Stimulated activated naive B cell treated with anti-CD40 and anti-IgM and Interleukin-4, amounts not matched to agents 10 μg/mL and 1 μg/mL and 100 μg/mL, for 72 hours (primary cell): ENCODE measurements around the gene GYS2.

Source experiments
- ATAC-seq, 2 donors: fragments of 150-1000 bp; cut with Tn5 transposase; replicated peaks; 2 replicates each; pipeline ENCODE4 v1.10.0; 2021; ENCODE audit warnings: moderate library complexity in 1 of 2
- DNase-seq: peaks from one replicate; pipeline ENCODE4 v3.0.0; 2021
- H3K27ac Mint-ChIP-seq: one replicate; pipeline ENCODE4 v1.8.0; 2022; ENCODE audit warnings: mild to moderate bottlenecking, mixed read lengths
- H3K27me3 Mint-ChIP-seq, 2 donors: one replicate each; pipeline ENCODE4 v1.8.0; 2022; ENCODE audit warnings: mixed read lengths in 2 of 2
- H3K36me3 Mint-ChIP-seq, 2 donors: one replicate each; pipeline ENCODE4 v1.8.0; 2022; ENCODE audit warnings: mixed read lengths in 2 of 2, mild to moderate bottlenecking in 1 of 2
- H3K4me1 Mint-ChIP-seq, 2 donors: one replicate each; pipeline ENCODE4 v1.8.0; 2022; ENCODE audit warnings: mixed read lengths in 2 of 2, mild to moderate bottlenecking in 1 of 2
- H3K4me3 Mint-ChIP-seq, 2 donors: one replicate each; pipeline ENCODE4 v1.8.0; 2022; ENCODE audit warnings: mild to moderate bottlenecking in 2 of 2, mixed read lengths in 2 of 2, moderate library complexity in 1 of 2
- H3K9me3 Mint-ChIP-seq, 2 donors: one replicate each; pipeline ENCODE4 v1.8.0; 2022; ENCODE audit warnings: mixed read lengths in 2 of 2, mild to moderate bottlenecking in 1 of 2

GYS2 gene

DNA sequence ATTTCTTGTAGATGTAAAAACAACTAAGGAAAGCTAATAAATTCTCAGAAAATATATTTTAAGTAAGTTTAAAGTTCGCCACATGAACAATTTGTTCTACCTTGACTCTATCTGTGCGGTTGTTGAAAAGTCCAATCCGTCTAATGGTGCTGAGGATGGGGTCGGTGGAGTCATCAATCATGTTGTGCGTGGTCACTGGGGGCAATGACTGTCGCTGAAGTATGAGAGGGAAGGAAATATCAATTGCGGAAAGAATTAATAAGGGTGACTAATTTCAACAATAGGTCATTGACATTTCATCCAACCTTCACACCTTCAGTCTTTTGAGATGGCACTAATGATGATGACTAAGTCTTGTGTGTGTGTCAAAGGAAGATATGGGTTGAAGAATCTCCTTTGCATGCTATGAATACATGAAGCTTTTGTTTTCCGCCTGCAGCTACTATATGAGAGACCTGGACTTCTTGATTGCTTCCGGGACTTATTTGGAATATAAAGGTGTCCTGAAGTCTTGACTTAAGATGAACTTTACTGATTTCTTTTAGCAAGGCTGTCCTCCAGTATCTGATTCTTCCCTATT lies 46.5 kb downstream of the GYS2 start:
- ATAC-seq: no peak

DNA sequence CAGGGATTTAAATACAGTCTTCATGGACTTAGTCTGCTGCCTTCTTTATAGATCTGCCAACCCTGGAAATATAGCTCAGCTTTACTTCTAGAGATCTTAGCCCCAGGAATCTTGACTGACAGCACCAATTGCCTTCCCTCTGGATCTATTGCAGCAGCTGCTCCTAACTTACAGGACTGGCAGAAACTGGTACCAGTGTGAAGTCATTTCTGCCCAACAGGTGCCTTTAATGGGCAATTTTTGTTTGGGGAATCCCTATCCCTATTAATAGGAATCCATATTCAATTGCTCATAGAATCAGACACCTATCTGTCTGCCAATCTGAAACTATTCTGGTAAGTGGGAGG lies 51.3 kb downstream of the GYS2 start:
- Mint-ChIP-seq H3K4me3 (no peak overlapping the region), H3K36me3 (no peaks in the 10 kb centered on the region), H3K9me3 (peaks cover 1 to 7% of the 10 kb centered on the region in 2 donors), H3K27ac (no peak overlapping the region), H3K27me3 (no peaks in the 10 kb centered on the region), H3K4me1 (no peaks in the 10 kb centered on the region)
- DNase-seq (no peak), ATAC-seq (no peak)

More for the DNA sequence above, 46.5 kb downstream of the GYS2 start:
- Mint-ChIP-seq H3K4me1 (no peaks in the 10 kb centered on the region), H3K4me3 (no peak overlapping the region), H3K27me3 (peaks cover 4 to 12% of the 10 kb centered on the region in 2 donors), H3K36me3 (no peaks in the 10 kb centered on the region), H3K9me3 (peaks cover 1 to 7% of the 10 kb centered on the region in 2 donors), H3K27ac (no peak overlapping the region)
- no peak for DNase-seq

- ATAC-seq: no peak
- H3K4me1 Mint-ChIP-seq: no peaks in the 10 kb centered on the region
- H3K36me3 Mint-ChIP-seq: no peaks in the 10 kb centered on the region
Observed at GRCh38 chr12:21552635-21553328, 51.9 kb downstream of the GYS2 start.

GRCh38 chr12:21551841-21552465 lies 52.7 kb downstream of the GYS2 start:
- Mint-ChIP-seq H3K9me3 (peaks cover 1 to 7% of the 10 kb centered on the region in 2 donors), H3K4me3 (no peak overlapping the region), H3K4me1 (no peaks in the 10 kb centered on the region), H3K36me3 (no peaks in the 10 kb centered on the region), H3K27ac (no peak overlapping the region), H3K27me3 (peaks cover 0 to 4% of the 10 kb centered on the region in 2 donors)
- ATAC-seq (no peak), DNase-seq (no peak)

More at GRCh38 chr12:21552635-21553328, 51.9 kb downstream of the GYS2 start:
- Mint-ChIP-seq H3K27me3 (no peaks in the 10 kb centered on the region), H3K9me3 (peaks cover 1 to 7% of the 10 kb centered on the region in 2 donors), H3K4me3 (no peak overlapping the region), H3K27ac (no peak overlapping the region)
- no peak for DNase-seq

DNA sequence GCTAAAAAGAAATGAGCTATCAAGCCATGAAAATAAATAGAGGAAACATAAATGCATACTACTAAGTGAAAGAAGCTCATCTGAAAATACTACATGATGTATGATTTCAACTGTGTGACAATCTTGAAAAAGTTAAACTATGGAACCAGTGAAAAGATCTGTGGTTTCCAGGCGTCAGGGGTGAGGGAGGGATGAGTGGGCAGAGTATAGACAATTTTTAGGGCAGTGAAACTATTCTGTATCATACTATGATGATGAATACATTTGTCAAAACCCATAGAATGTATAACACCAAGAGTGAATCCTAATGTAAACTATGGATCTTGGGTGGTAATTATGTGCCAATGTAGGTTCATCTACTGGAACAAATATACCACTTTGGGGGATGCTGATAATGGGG lies 57.2 kb downstream of the GYS2 start:
- no peaks in the 10 kb centered on the region for H3K36me3 Mint-ChIP-seq
- ATAC-seq (no peak), DNase-seq (no peak)
- peaks cover 6 to 22% of the 10 kb centered on the region in 2 donors for H3K27me3 Mint-ChIP-seq
- no peaks in the 10 kb centered on the region for H3K4me1 Mint-ChIP-seq
- H3K9me3 Mint-ChIP-seq: no peaks in the 10 kb centered on the region
- no peak overlapping the region for H3K4me3 Mint-ChIP-seq
- H3K27ac Mint-ChIP-seq: no peak overlapping the region

- Mint-ChIP-seq H3K4me3 (no peak overlapping the region), H3K27ac (no peak overlapping the region), H3K9me3 (no peaks in the 10 kb centered on the region), H3K27me3 (peaks cover 6 to 22% of the 10 kb centered on the region in 2 donors), H3K4me1 (no peaks in the 10 kb centered on the region), H3K36me3 (no peaks in the 10 kb centered on the region)
- ATAC-seq: no peak
- DNase-seq: no peak
Observed at GRCh38 chr12:21546716-21547115, 57.9 kb downstream of the GYS2 start.

DNA sequence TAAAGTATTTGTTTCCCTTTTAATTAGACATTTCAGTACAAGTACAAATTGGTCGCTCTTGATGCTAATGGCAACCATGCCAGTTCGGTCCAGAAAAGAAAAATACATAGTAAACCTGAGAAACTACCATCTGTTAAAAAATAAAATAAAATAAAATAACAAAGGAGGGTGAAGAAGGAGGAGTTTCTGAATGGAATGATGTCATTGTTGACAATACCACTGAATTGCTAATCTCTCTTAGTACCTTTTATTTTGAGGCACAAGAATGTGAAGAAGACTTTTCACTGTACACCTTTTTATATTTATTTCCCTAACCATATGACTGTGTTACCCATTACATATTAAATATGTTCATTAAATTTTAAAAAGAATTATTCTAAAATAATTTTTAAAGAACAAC lies 59.1 kb downstream of the GYS2 start:
- no peak overlapping the region for H3K27ac Mint-ChIP-seq
- H3K9me3 Mint-ChIP-seq: no peaks in the 10 kb centered on the region
- ATAC-seq (no peak), DNase-seq (no peak)
- H3K27me3 Mint-ChIP-seq: peaks cover 6 to 22% of the 10 kb centered on the region in 2 donors
- no peak overlapping the region for H3K4me3 Mint-ChIP-seq
- no peaks in the 10 kb centered on the region for H3K4me1 Mint-ChIP-seq
- H3K36me3 Mint-ChIP-seq: no peaks in the 10 kb centered on the region

DNA sequence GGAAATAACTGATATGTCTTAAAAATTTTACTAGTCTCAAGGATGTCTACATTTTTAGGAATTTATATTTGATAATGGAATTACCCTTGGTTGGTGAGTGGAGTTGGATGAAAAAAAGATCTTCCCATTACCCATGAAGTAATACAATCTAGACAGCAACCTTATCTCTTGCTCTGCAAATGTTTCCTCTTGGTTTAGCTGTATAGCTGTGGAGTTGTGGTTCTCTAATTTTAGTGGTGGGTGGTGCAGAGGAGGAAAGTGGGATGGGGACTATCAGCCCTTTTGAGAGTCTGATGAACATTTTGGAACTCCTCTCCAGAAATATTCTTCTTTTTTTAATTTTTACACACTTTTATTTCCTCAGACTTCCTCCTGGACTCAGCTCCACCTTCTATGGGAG lies 61.5 kb downstream of the GYS2 start:
- Mint-ChIP-seq H3K27me3 (peaks cover 6 to 22% of the 10 kb centered on the region in 2 donors), H3K36me3 (no peaks in the 10 kb centered on the region), H3K9me3 (no peaks in the 10 kb centered on the region), H3K27ac (no peak overlapping the region), H3K4me1 (no peaks in the 10 kb centered on the region), H3K4me3 (no peak overlapping the region)
- no peak for ATAC-seq
- DNase-seq: no peak

DNA sequence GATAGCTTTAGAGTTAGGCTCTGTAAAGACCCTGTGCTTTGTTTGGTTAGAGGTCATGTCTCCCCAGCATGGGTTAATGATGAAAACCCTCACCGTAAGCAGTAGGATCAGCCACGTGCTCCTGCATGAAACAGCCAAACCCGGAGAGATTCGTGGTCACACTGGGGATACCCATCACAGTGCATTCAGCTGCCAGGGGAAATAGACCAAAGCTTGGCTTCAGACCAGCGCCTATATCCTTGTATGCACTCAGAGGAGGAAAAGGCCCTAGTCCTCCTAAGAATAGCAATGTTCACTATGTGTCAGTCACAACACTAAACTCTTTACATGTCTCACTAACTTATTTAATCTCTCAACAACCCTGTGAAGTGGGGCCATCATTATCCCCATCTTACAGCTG lies 62.2 kb downstream of the GYS2 start:
- ATAC-seq: no peak
- no peak for DNase-seq
- Mint-ChIP-seq H3K27me3 (peaks cover 6 to 20% of the 10 kb centered on the region in 2 donors), H3K36me3 (no peaks in the 10 kb centered on the region), H3K9me3 (no peaks in the 10 kb centered on the region), H3K27ac (no peak overlapping the region), H3K4me3 (no peak overlapping the region), H3K4me1 (no peaks in the 10 kb centered on the region)

GRCh38 chr12:21541773-21542172 lies 62.9 kb downstream of the GYS2 start:
- no peaks in the 10 kb centered on the region for H3K4me1 Mint-ChIP-seq
- DNase-seq: no peak
- H3K36me3 Mint-ChIP-seq: no peaks in the 10 kb centered on the region
- H3K9me3 Mint-ChIP-seq: no peaks in the 10 kb centered on the region
- no peak overlapping the region for H3K27ac Mint-ChIP-seq
- H3K4me3 Mint-ChIP-seq: no peak overlapping the region
- H3K27me3 Mint-ChIP-seq: peaks cover 11 to 21% of the 10 kb centered on the region in 2 donors
- no peak for ATAC-seq

- H3K36me3 Mint-ChIP-seq: no peaks in the 10 kb centered on the region
- no peak for ATAC-seq
- H3K27me3 Mint-ChIP-seq: peaks cover 15 to 23% of the 10 kb centered on the region in 2 donors
- H3K27ac Mint-ChIP-seq: no peak overlapping the region
- no peak overlapping the region for H3K4me3 Mint-ChIP-seq
- DNase-seq: no peak
- H3K4me1 Mint-ChIP-seq: no peaks in the 10 kb centered on the region
- H3K9me3 Mint-ChIP-seq: no peaks in the 10 kb centered on the region
Observed at GRCh38 chr12:21539797-21540196, 64.8 kb downstream of the GYS2 start.

GRCh38 chr12:21538061-21538653 lies 66.5 kb downstream of the GYS2 start:
- Mint-ChIP-seq H3K27me3 (peaks cover 21 to 27% of the 10 kb centered on the region in 2 donors), H3K27ac (no peak overlapping the region), H3K4me3 (no peak overlapping the region), H3K36me3 (no peaks in the 10 kb centered on the region), H3K4me1 (no peaks in the 10 kb centered on the region), H3K9me3 (no peaks in the 10 kb centered on the region)
- DNase-seq (no peak), ATAC-seq (no peak)

DNA sequence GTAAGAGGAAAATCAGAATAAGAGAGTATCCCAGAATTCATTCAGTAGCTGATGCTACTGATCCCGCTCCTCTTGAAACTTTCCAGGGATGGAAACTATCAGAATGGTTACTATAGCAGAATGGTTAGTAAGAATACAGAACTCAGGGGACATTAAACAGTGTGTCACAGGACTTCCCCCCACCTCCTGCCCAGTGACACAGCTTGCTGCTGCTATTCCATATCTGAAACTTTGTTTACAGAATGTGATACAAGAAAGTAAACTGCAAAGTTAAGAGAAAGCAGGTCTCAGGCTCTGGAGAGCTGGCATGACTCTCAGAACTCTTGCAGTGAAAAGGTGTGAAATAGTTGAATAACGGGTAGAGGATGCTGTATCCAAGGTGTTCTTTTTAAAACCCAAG lies 75.2 kb downstream of the GYS2 start:
- Mint-ChIP-seq H3K9me3 (peaks cover 3 to 7% of the 10 kb centered on the region in 2 donors), H3K4me1 (peaks cover 0 to 3% of the 10 kb centered on the region in 2 donors), H3K36me3 (no peaks in the 10 kb centered on the region), H3K27me3 (peaks cover 34 to 59% of the 10 kb centered on the region in 2 donors), H3K4me3 (no peak overlapping the region), H3K27ac (no peak overlapping the region)
- DNase-seq (no peak), ATAC-seq (no peak)

- peaks cover 30 to 59% of the 10 kb centered on the region in 2 donors for H3K27me3 Mint-ChIP-seq
- no peak for ATAC-seq
- peaks cover 0 to 3% of the 10 kb centered on the region in 2 donors for H3K4me1 Mint-ChIP-seq
- no peak overlapping the region for H3K27ac Mint-ChIP-seq
- H3K9me3 Mint-ChIP-seq: peaks cover 6 to 10% of the 10 kb centered on the region in 2 donors
- H3K4me3 Mint-ChIP-seq: no peak overlapping the region
- no peak for DNase-seq
- H3K36me3 Mint-ChIP-seq: no peaks in the 10 kb centered on the region
Observed at GRCh38 chr12:21528953-21529352, 75.7 kb downstream of the GYS2 start.
